Hepatocyte (in vitro differentiated cells): Measurements from ENCODE around the gene FBXO8. TPM values are rescaled to one million over a fixed set of nuclear protein-coding genes. Genes with fewer than 3 reads are reported as not detected.

Experiments used
- DNase-seq: peaks from one replicate; pipeline ENCODE4 v3.0.0-alpha.2; 2016; ENCODE audit warnings: low spot score
- H2AFZ ChIP-seq: fragments of 200-600 bp; sonication (generic); 2 replicates; pipeline ENCODE4 v1.6.0; 2016; ENCODE audit warnings: antibody characterized with exemption, mild to moderate bottlenecking
- H3K27ac ChIP-seq: fragments of 200-600 bp; sonication (generic); 2 replicates; pipeline ENCODE4 v1.5.1; 2016; ENCODE audit warnings: mild to moderate bottlenecking
- H3K27me3 ChIP-seq: fragments of 200-600 bp; sonication (generic); 2 replicates; pipeline ENCODE4 v1.6.1; 2016
- H3K36me3 ChIP-seq: fragments of 200-600 bp; sonication (generic); replicated peaks from 2 replicates; pipeline ENCODE4 v1.5.1; 2016; ENCODE audit warnings: low read depth; ENCODE audit not compliant: insufficient read depth
- H3K4me1 ChIP-seq: fragments of 200-600 bp; sonication (generic); 2 replicates; pipeline ENCODE4 v1.5.1; 2016; ENCODE audit warnings: mild to moderate bottlenecking, moderate library complexity; ENCODE audit not compliant: insufficient read depth
- H3K4me2 ChIP-seq: fragments of 200-600 bp; sonication (generic); 2 replicates; pipeline ENCODE4 v1.6.0; 2016
- H3K4me3 ChIP-seq: fragments of 200-600 bp; sonication (generic); 2 replicates; pipeline ENCODE4 v1.5.1; 2016; ENCODE audit warnings: mild to moderate bottlenecking
- H3K79me2 ChIP-seq: fragments of 200-600 bp; sonication (generic); 2 replicates; pipeline ENCODE4 v1.6.0; 2017; ENCODE audit warnings: mild to moderate bottlenecking
- H3K9me2 ChIP-seq: fragments of 200-600 bp; sonication (generic); replicated peaks from 2 replicates; pipeline ENCODE4 v1.6.0; 2017; ENCODE audit warnings: mild to moderate bottlenecking; ENCODE audit not compliant: insufficient read depth
- H3K9me3 ChIP-seq: fragments of 200-600 bp; sonication (generic); 2 replicates; pipeline ENCODE4 v1.5.1; 2016; ENCODE audit warnings: low read depth, mild to moderate bottlenecking
- H4K20me1 ChIP-seq: fragments of 200-600 bp; sonication (generic); 2 replicates; pipeline ENCODE4 v1.6.0; 2016; ENCODE audit warnings: mild to moderate bottlenecking; ENCODE audit not compliant: insufficient read depth, poor library complexity, severe bottlenecking
- EZH2 ChIP-seq: fragments of 200-600 bp; sonication (generic); IDR thresholded peaks from 2 replicates; pipeline ENCODE4 v1.6.1; 2016; ENCODE audit warnings: antibody characterized with exemption, mild to moderate bottlenecking, borderline replicate concordance
- EZH2phosphoT487 ChIP-seq: fragments of 200-600 bp; sonication (generic); IDR thresholded peaks from one replicate; pipeline ENCODE4 v1.6.1; 2018; ENCODE audit warnings: antibody characterized with exemption, mild to moderate bottlenecking, low read depth, moderate library complexity; ENCODE audit not compliant: unreplicated experiment, severe bottlenecking
- WGBS: methylation state at CpG from one replicate; pipeline ENCODE4 v1.1.6; 2016; ENCODE audit warnings: low lambda C conversion rate; ENCODE audit errors: missing lambda C conversion rate; 5-methylcytosine and 5-hydroxymethylcytosine counted together
- polyA plus RNA-seq: library from polyadenylated mRNA; unstranded; fragments of >200 nt; fragmentation: Nextera tagmentation; extraction: Ambion mirVana; gene quantifications from 2 replicates; pipeline ENCODE4 v1.2.1, GENCODE V29; 2016
- total RNA-seq: library from RNA; depleted of rRNA; stranded (reverse); fragments of >200 nt; gene quantifications from 2 replicates; pipeline ENCODE4 v1.2.3, GENCODE V29; 2014
- TF ChIP-seq, protein P1 (sequence below): fragments of 200-600 bp; sonication (generic); IDR thresholded peaks from 2 replicates; pipeline ENCODE4 v1.5.1; 2016; ENCODE audit warnings: antibody characterized with exemption, mild to moderate bottlenecking; ENCODE audit not compliant: poor library complexity

FBXO8 gene
- total and polyA plus RNA-seq, 2 experiments from 2014 or later: 21.3 to 35.7 TPM

- TF ChIP-seq EZH2: no peak
- TF ChIP-seq, protein P1, sequence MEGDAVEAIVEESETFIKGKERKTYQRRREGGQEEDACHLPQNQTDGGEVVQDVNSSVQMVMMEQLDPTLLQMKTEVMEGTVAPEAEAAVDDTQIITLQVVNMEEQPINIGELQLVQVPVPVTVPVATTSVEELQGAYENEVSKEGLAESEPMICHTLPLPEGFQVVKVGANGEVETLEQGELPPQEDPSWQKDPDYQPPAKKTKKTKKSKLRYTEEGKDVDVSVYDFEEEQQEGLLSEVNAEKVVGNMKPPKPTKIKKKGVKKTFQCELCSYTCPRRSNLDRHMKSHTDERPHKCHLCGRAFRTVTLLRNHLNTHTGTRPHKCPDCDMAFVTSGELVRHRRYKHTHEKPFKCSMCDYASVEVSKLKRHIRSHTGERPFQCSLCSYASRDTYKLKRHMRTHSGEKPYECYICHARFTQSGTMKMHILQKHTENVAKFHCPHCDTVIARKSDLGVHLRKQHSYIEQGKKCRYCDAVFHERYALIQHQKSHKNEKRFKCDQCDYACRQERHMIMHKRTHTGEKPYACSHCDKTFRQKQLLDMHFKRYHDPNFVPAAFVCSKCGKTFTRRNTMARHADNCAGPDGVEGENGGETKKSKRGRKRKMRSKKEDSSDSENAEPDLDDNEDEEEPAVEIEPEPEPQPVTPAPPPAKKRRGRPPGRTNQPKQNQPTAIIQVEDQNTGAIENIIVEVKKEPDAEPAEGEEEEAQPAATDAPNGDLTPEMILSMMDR: no peak
- no peak for TF ChIP-seq EZH2phosphoT487
- Histone ChIP-seq H3K4me2 (no peak overlapping the region), H4K20me1 (no peaks in the 10 kb centered on the region), H3K27me3 (no peaks in the 10 kb centered on the region), H3K4me1 (no peaks in the 10 kb centered on the region), H3K9me2 (no peaks in the 10 kb centered on the region), H2AFZ (no peak overlapping the region), H3K9me3 (no peaks in the 10 kb centered on the region), H3K27ac (no peak overlapping the region), H3K36me3 (no peaks in the 10 kb centered on the region), H3K79me2 (no peaks in the 10 kb centered on the region), H3K4me3 (no peak overlapping the region)
- DNase-seq: no peak
These were observed 34.1 kb upstream of the FBXO8 start for GRCh38 chr4:174317531-174317930.

DNA sequence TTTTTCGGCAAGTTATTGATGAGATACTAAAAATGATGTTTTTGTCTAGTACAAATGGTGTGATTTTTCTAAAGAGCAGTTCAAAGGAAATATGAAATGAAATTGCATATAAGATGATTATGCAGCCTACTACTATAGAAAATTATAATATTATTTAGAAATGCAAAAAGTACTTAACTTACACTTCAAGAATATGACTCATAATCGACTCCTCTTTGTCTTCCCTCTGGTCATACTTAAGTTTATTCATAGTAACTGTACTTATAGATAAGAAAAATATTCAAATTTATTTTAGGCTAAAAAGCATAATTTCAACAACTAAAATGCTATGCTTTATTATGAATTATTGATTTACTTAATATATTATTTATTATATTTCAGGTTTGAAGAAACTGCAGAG is 33.5 kb upstream of the FBXO8 start:
- Histone ChIP-seq H4K20me1 (no peaks in the 10 kb centered on the region), H3K4me1 (no peaks in the 10 kb centered on the region), H3K27me3 (no peaks in the 10 kb centered on the region), H3K9me3 (no peaks in the 10 kb centered on the region), H3K4me3 (no peak overlapping the region), H3K36me3 (no peaks in the 10 kb centered on the region), H2AFZ (no peak overlapping the region), H3K79me2 (no peaks in the 10 kb centered on the region), H3K9me2 (no peaks in the 10 kb centered on the region), H3K27ac (no peak overlapping the region), H3K4me2 (no peak overlapping the region)
- DNase-seq: no peak
- TF ChIP-seq EZH2phosphoT487 (no peak), EZH2 (no peak)
- TF ChIP-seq, protein P1: no peak
- 68% methylated on average over 2 of the region's 2 CpGs for WGBS

DNA sequence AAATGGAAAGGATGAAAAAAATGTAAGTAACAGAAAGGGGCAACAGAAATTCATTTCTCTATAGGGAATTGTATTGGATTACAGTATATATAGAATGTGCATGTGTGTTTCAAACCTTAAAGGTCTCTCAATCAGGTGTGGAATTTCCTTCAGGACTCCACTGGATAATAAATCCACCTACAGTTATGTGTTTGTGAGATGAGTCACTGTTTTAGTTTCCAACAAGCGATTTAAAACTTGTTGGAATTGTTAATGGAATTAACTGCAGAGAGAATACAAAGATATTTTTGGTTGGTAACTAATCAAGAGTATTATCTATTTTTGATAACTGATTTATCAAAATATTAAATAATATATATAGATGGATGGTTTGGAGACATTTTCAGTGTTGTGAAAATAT is 33.1 kb upstream of the FBXO8 start:
- Histone ChIP-seq H3K79me2 (no peaks in the 10 kb centered on the region), H3K9me3 (no peaks in the 10 kb centered on the region), H3K4me3 (no peak overlapping the region), H3K4me2 (no peak overlapping the region), H4K20me1 (no peaks in the 10 kb centered on the region), H3K27me3 (no peaks in the 10 kb centered on the region), H3K4me1 (no peaks in the 10 kb centered on the region), H3K36me3 (no peaks in the 10 kb centered on the region), H2AFZ (no peak overlapping the region), H3K9me2 (no peaks in the 10 kb centered on the region), H3K27ac (no peak overlapping the region)
- DNase-seq: no peak
- WGBS: 75% methylated on average over 1 of the region's 1 CpG
- TF ChIP-seq EZH2phosphoT487: no peak
- TF ChIP-seq EZH2: no peak
- TF ChIP-seq, protein P1: no peak

GRCh38 chr4:174314770-174315169 is 31.3 kb upstream of the FBXO8 start:
- no peaks in the 10 kb centered on the region for H4K20me1 ChIP-seq
- TF ChIP-seq EZH2: no peak
- TF ChIP-seq, protein P1: no peak
- TF ChIP-seq EZH2phosphoT487: no peak
- peak; percentile 37 for DNase-seq
- no peaks in the 10 kb centered on the region for H3K4me1 ChIP-seq
- no peaks in the 10 kb centered on the region for H3K36me3 ChIP-seq
- H2AFZ ChIP-seq: no peak overlapping the region
- no peaks in the 10 kb centered on the region for H3K79me2 ChIP-seq
- no peaks in the 10 kb centered on the region for H3K27me3 ChIP-seq
- no peaks in the 10 kb centered on the region for H3K9me3 ChIP-seq
- H3K27ac ChIP-seq: no peak overlapping the region
- no peaks in the 10 kb centered on the region for H3K9me2 ChIP-seq
- H3K4me3 ChIP-seq: no peak overlapping the region
- H3K4me2 ChIP-seq: no peak overlapping the region
- 42% methylated on average over 3 of the region's 3 CpGs for WGBS
